ENCODE measurements around the gene DPEP3. TPM values are rescaled to one million over a fixed set of nuclear protein-coding genes. Genes with fewer than 3 reads are reported as not detected.
"Not testable (repeated sequence)": the region's sequence is repeated elsewhere in the genome, so short reads cannot be mapped to it uniquely, and the experiment has no call there.

Gene DPEP3
- total and polyA plus RNA-seq, 2 experiments from 2014 or later, result not detected

- TF ChIP-seq EZH2phosphoT487 (IDR thresholded peaks at IDR 0.05; ENCODE audit: insufficient read depth, low read depth) (no peak), EZH2 (IDR thresholded peaks at IDR 0.05; ENCODE audit: insufficient read depth, poor library complexity, severe bottlenecking) (no peak)
- Histone ChIP-seq H3K27me3 (replicated peaks; ENCODE audit: insufficient read depth) (no peaks in the 10 kb centered on the region), H3K4me3 (no peak overlapping the region), H3K9me3 (ENCODE audit: low read depth) (no peaks in the 10 kb centered on the region), H2AFZ (no peak overlapping the region), H3K9me2 (ENCODE audit: insufficient read depth) (no peaks in the 10 kb centered on the region), H3K27ac (no peak overlapping the region), H3K9ac (no peak overlapping the region), H3K79me2 (ENCODE audit: insufficient read depth) (no peaks in the 10 kb centered on the region), H3K4me1 (ENCODE audit: insufficient read depth) (no peaks in the 10 kb centered on the region), H3K4me2 (ENCODE audit: unreplicated experiment) (no peak overlapping the region), H4K20me1 (ENCODE audit: insufficient read depth) (no peaks in the 10 kb centered on the region), H3K36me3 (ENCODE audit: low read depth) (no peaks in the 10 kb centered on the region), H3F3A (ENCODE audit: insufficient read depth) (no peaks in the 10 kb centered on the region)
- in situ Hi-C loops (cut with MboI), result no loop called here
- no peak for DNase-seq
- 51 to 65% methylated on average over 3 to 5 of the region's 5 CpGs for WGBS, 2 experiments (ENCODE audit: low coverage in 1 of 2, low lambda C conversion rate in 2 of 2, missing lambda C conversion rate in 2 of 2)
These were observed 3.3 kb downstream of the DPEP3 start for GRCh38 chr16:67977005-67977404.

- no peaks in the 10 kb centered on the region for H3K9me2 ChIP-seq (ENCODE audit: insufficient read depth)
- no peaks in the 10 kb centered on the region for H4K20me1 ChIP-seq (ENCODE audit: insufficient read depth)
- WGBS, 2 experiments (ENCODE audit: low coverage in 1 of 2, low lambda C conversion rate in 2 of 2, missing lambda C conversion rate in 2 of 2), result 79 to 92% methylated on average over 2 of the region's 2 CpGs
- no peak overlapping the region for H3K4me3 ChIP-seq
- no peaks in the 10 kb centered on the region for H3K36me3 ChIP-seq (ENCODE audit: low read depth)
- no peak overlapping the region for H3K4me2 ChIP-seq (ENCODE audit: unreplicated experiment)
- H3K27me3 ChIP-seq (replicated peaks; ENCODE audit: insufficient read depth), result no peaks in the 10 kb centered on the region
- TF ChIP-seq EZH2phosphoT487 (IDR thresholded peaks at IDR 0.05; ENCODE audit: insufficient read depth, low read depth) (no peak), EZH2 (IDR thresholded peaks at IDR 0.05; ENCODE audit: insufficient read depth, poor library complexity, severe bottlenecking) (no peak)
- H2AFZ ChIP-seq, result no peak overlapping the region
- in situ Hi-C loops (cut with MboI), result no loop called here
- no peaks in the 10 kb centered on the region for H3F3A ChIP-seq (ENCODE audit: insufficient read depth)
- no peaks in the 10 kb centered on the region for H3K79me2 ChIP-seq (ENCODE audit: insufficient read depth)
- H3K9ac ChIP-seq, result no peak overlapping the region
- no peak for DNase-seq
- no peak overlapping the region for H3K27ac ChIP-seq
- H3K4me1 ChIP-seq (ENCODE audit: insufficient read depth), result no peaks in the 10 kb centered on the region
- no peaks in the 10 kb centered on the region for H3K9me3 ChIP-seq (ENCODE audit: low read depth)
These were observed 4.1 kb downstream of the DPEP3 start for GRCh38 chr16:67976205-67976604.

- Histone ChIP-seq H3K9me3 (ENCODE audit: low read depth) (no peaks in the 10 kb centered on the region), H3K9ac (no peak overlapping the region), H3F3A (ENCODE audit: insufficient read depth) (no peaks in the 10 kb centered on the region), H3K4me3 (no peak overlapping the region), H2AFZ (no peak overlapping the region), H3K4me2 (ENCODE audit: unreplicated experiment) (no peak overlapping the region), H3K79me2 (ENCODE audit: insufficient read depth) (no peaks in the 10 kb centered on the region), H3K9me2 (ENCODE audit: insufficient read depth) (no peaks in the 10 kb centered on the region), H3K36me3 (ENCODE audit: low read depth) (no peaks in the 10 kb centered on the region), H4K20me1 (ENCODE audit: insufficient read depth) (no peaks in the 10 kb centered on the region), H3K4me1 (ENCODE audit: insufficient read depth) (no peaks in the 10 kb centered on the region), H3K27ac (no peak overlapping the region), H3K27me3 (replicated peaks; ENCODE audit: insufficient read depth) (no peaks in the 10 kb centered on the region)
- in situ Hi-C loops (cut with MboI), result no loop called here
- no peak for DNase-seq
- no peak for TF ChIP-seq EZH2 (IDR thresholded peaks at IDR 0.05; ENCODE audit: insufficient read depth, poor library complexity, severe bottlenecking)
- TF ChIP-seq EZH2phosphoT487 (IDR thresholded peaks at IDR 0.05; ENCODE audit: insufficient read depth, low read depth), result no peak
- 69% methylated on average over 13 to 14 of the region's 14 CpGs for WGBS, 2 experiments (ENCODE audit: low coverage in 1 of 2, low lambda C conversion rate in 2 of 2, missing lambda C conversion rate in 2 of 2)
These were observed 4.8 kb downstream of the DPEP3 start for GRCh38 chr16:67975321-67976105.

GRCh38 chr16:67972285-67972684, 8.0 kb downstream of the DPEP3 start:
- H3K36me3 ChIP-seq (ENCODE audit: low read depth); H3K9me2 ChIP-seq (ENCODE audit: insufficient read depth); H3K4me2 ChIP-seq (ENCODE audit: unreplicated experiment); H3K4me1 ChIP-seq (ENCODE audit: insufficient read depth); H3K27ac ChIP-seq; H4K20me1 ChIP-seq (ENCODE audit: insufficient read depth); DNase-seq; in situ Hi-C loops (cut with MboI); H3K79me2 ChIP-seq (ENCODE audit: insufficient read depth); H3K9me3 ChIP-seq (ENCODE audit: low read depth); H3K27me3 ChIP-seq (replicated peaks; ENCODE audit: insufficient read depth); H3F3A ChIP-seq (ENCODE audit: insufficient read depth); H3K9ac ChIP-seq; H3K4me3 ChIP-seq; H2AFZ ChIP-seq: not testable (repeated sequence)
- WGBS, 2 experiments (ENCODE audit: low coverage in 1 of 2, low lambda C conversion rate in 2 of 2, missing lambda C conversion rate in 2 of 2), result 95 to 96% methylated on average over 6 to 7 of the region's 7 CpGs

All from GM23248 (cell line).